ENCODE measurements around the gene BTD.
"Not testable (repeated sequence)": the region's sequence is repeated elsewhere in the genome, so short reads cannot be mapped to it uniquely, and the experiment has no call there.

BTD gene

DNA sequence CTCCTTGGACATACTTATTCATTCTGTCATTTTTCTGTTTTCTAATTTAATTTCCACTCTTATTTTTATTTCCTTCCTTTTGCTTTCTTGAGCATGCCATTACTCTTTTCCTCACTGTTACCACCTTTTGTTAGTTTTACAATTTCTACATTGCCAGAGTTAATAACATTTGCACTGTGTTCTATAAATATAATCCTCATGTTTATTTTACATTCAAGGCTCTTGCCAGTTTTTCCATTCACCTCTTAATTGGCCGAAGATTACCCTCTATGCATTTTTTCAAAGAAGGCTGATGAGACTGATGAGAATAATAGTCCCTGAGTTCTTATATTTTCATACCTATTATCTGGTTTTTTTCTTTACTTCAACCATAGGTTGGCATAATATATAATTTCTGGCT is 10.5 kb downstream of the BTD start:
- Mint-ChIP-seq H3K4me1 (ENCODE audit: low read depth in 2 of 2) (peaks cover 2 to 5% of the 10 kb centered on the region in 2 donors), H3K27ac (no peak overlapping the region), H3K9me3 (no peaks in the 10 kb centered on the region), H3K27me3 (no peaks in the 10 kb centered on the region), H3K36me3 (ENCODE audit: insufficient read depth) (peaks cover 8% of the 10 kb centered on the region), H3K4me3 (no peak overlapping the region)
- ATAC-seq (replicated peaks) (no peak), DNase-seq (no peak)

DNA sequence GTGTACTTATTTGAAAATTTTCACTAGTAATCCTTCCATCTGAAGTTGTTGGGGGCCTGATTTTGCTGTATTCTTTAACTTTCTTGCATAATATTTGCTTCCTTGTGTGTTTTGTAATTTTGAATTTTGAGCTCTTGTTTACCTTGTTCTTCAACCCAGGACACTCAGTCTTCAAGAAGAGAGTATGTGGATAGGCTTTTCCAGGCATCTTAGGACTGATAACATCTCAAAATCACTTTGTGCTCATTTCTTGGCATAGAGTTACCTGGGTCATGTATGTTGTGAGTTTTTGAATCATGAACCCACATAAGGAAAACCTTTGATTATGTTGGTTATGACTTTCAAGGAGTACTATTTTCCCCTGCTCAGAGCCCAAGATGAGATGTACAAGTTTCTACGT is 13.4 kb downstream of the BTD start:
- H3K9me3 Mint-ChIP-seq: peaks cover 3 to 9% of the 10 kb centered on the region in 2 donors
- H3K36me3 Mint-ChIP-seq (ENCODE audit: insufficient read depth): peaks cover 3% of the 10 kb centered on the region
- no peak overlapping the region for H3K4me3 Mint-ChIP-seq
- DNase-seq: no peak
- peaks cover 2 to 4% of the 10 kb centered on the region in 2 donors for H3K4me1 Mint-ChIP-seq (ENCODE audit: low read depth in 2 of 2)
- H3K27ac Mint-ChIP-seq: no peak overlapping the region
- no peak for ATAC-seq (replicated peaks)
- H3K27me3 Mint-ChIP-seq: no peaks in the 10 kb centered on the region

DNA sequence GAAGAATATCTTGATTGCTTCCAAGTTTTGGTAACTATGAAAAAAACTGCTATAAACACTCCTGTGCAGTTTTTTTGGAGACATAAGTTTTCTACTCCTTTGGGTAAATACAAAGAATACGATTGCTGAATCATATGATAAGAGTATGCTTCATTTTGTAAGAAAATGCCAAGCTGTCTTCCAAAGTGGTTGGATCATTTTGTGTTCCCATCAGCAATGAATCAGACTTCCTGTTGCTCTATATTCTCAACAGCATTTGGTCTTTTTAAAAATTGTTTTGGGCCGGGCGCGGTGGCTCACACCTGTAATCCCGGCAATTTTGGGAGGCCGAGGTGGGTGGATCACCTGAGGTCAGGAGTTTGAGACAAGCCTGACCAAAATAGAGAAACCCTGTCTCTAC is 14.5 kb downstream of the BTD start:
- ATAC-seq (replicated peaks): no peak
- Mint-ChIP-seq H3K27ac (no peak overlapping the region), H3K9me3 (peaks cover 7 to 9% of the 10 kb centered on the region in 2 donors), H3K27me3 (no peaks in the 10 kb centered on the region), H3K4me1 (ENCODE audit: low read depth in 2 of 2) (peaks cover 2 to 4% of the 10 kb centered on the region in 2 donors), H3K4me3 (no peak overlapping the region), H3K36me3 (ENCODE audit: insufficient read depth) (peaks cover 3% of the 10 kb centered on the region)
- no peak for DNase-seq

DNA sequence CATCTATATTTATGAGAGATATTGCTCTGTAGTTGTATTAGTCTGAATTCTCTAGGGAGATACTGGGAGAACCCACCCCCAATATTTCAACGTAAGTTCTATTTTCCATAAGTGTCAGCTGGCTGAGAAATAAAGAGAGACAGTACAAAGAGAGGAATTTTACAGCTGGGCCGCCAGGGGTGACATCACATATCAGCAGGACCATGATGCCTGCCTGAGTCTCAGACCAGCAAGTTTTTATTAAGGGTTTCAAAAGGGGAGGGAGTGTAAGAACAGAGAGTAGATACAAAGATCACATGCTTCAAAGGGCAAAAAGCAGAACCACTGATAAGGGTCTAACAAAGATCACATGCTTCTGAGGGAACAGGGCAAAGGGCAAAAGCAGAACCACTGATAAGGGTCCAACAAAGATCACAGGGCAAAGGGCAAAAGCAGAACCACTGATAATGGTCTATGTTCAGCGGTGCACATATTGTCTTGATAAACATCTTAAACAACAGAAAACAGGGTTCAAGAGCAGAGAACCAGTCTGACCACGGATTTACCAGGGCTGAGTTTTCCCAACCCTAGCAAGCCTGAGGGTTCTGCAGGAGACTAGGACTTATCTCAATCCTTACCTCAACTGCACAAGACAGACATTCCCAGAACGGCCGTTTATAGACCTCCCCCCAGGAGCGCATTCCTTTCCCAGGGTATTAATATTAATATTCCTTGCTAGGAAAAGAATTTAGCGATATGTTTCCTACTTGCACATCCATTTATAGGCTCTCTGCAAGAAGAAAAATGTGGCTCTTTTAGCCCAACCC is 18.3 kb downstream of the BTD start:
- H3K4me1 Mint-ChIP-seq (ENCODE audit: low read depth in 2 of 2): peaks cover 17 to 21% of the 10 kb centered on the region in 2 donors
- not testable (repeated sequence) for H3K4me3 Mint-ChIP-seq; ATAC-seq (replicated peaks); H3K36me3 Mint-ChIP-seq (ENCODE audit: insufficient read depth); H3K9me3 Mint-ChIP-seq; H3K27ac Mint-ChIP-seq; H3K27me3 Mint-ChIP-seq; DNase-seq

DNA sequence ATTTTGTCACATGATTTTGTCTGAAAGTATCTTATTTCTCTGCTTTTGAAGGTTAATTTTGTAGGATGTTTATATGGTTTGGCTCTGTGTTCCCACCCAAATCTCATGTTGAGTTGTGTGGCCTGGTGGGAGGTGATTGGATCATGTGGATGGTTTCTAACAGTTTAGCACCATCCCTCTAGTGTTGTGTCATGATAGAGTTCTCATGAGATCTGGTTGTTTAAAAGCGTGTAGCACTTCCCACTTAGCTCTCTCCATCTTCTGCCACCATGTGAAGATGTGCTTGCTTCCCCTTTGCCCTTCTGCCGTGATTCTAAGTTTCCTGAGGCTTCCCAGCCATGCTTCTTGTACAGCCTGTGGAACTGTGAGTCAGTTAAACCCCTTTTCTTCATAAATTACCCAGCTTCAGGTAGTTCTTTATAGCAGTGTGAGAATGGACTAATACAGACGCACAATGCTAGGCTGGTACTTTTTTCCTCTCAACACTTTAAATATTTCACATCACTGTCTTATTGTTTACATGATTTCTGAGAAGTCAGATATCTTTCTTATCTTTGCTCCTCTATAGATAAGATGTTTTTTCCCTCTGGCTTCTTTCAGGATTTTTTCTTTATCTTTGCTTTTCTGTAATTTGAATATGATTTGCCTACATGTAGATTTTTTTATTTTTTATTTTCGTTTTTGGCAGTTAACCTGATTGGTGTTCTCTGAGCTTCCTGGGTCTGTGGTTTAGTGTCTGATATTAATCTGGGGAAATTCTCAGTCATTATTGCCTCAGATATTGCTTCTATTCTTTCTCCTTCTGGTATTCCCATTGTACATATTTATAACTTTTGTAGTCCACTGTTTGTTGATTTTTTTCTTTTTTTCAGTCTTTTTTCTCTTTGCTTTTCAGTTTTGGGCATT is 22.2 kb downstream of the BTD start:
- Mint-ChIP-seq H3K4me3 (peak overlapping the region; percentile 80 to 85), H3K27me3 (no peaks in the 10 kb centered on the region), H3K4me1 (ENCODE audit: low read depth in 2 of 2) (peaks cover 19 to 24% of the 10 kb centered on the region in 2 donors), H3K9me3 (peaks cover 9 to 10% of the 10 kb centered on the region in 2 donors), H3K36me3 (ENCODE audit: insufficient read depth) (peaks cover 4% of the 10 kb centered on the region), H3K27ac (peak overlapping the region; percentile 92 to 96)
- peak; percentile 90 for ATAC-seq (replicated peaks)
- no peak for DNase-seq

DNA sequence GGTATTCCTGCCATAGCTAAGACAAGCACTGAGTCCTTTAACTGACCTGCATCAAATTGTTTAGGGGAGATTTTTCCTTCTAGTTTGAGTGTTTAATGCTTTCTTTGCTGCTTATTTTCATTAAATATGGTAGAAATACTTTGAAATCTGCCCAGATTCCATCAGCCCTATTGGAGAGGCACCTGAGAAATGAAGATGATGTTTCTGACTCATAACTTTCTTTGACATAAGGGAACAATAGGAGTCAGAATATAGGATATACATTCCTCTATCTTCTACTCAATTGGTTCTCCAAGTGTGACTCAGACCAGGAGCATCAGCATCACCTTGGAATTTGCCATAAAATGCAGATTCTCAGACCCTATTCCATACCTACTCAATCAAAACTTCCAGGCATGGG is 27.4 kb downstream of the BTD start:
- H3K27ac Mint-ChIP-seq: no peak overlapping the region
- H3K36me3 Mint-ChIP-seq (ENCODE audit: insufficient read depth): peaks cover 6% of the 10 kb centered on the region
- H3K27me3 Mint-ChIP-seq: no peaks in the 10 kb centered on the region
- no peak for ATAC-seq (replicated peaks)
- H3K4me3 Mint-ChIP-seq: no peak overlapping the region
- DNase-seq: no peak
- H3K9me3 Mint-ChIP-seq: no peaks in the 10 kb centered on the region
- peaks cover 19 to 29% of the 10 kb centered on the region in 2 donors for H3K4me1 Mint-ChIP-seq (ENCODE audit: low read depth in 2 of 2)

DNA sequence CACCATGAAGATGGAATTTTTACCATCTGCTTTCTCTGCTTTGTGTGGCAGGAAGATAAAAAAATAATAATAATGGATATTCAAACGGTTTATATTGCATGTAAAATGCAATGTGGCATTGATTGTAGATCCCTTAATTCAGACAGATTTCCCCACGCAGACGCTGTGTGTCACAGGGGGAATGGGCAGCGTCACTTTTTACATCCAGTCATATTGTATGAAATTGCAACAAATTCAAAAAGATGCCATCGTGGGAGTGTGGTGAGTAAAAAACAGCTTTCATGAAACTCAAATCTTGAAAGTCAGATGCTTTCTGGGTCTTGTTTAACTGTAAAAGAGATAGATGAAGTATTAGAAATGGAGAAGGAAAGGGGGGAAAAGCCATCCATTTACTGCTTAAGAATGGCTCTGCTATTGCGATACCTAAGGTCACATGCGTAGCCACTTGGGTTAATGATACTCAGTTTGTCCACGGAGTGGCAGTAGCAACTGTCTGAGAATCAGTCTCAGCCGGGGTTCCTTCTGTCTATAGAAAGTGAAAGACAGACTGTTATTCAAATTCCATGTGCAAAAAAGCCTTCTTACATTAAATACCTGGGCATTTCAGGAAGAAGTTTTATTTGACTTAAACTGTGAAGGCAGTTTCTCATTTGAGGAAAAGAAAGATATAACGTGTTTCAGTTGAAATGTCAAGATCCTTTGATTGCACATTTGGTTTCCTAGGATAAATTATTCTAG is 28.5 kb downstream of the BTD start:
- Mint-ChIP-seq H3K27ac (peak overlapping the region; percentile 27 to 63), H3K4me1 (ENCODE audit: low read depth in 2 of 2) (peaks cover 10 to 19% of the 10 kb centered on the region in 2 donors), H3K4me3 (peak overlapping the region; percentile 40 to 56), H3K36me3 (ENCODE audit: insufficient read depth) (peaks cover 6% of the 10 kb centered on the region), H3K9me3 (no peaks in the 10 kb centered on the region), H3K27me3 (no peaks in the 10 kb centered on the region)
- peak; percentile 100 for ATAC-seq (replicated peaks)
- DNase-seq: peak; percentile 65 to 69 (median 68)

DNA sequence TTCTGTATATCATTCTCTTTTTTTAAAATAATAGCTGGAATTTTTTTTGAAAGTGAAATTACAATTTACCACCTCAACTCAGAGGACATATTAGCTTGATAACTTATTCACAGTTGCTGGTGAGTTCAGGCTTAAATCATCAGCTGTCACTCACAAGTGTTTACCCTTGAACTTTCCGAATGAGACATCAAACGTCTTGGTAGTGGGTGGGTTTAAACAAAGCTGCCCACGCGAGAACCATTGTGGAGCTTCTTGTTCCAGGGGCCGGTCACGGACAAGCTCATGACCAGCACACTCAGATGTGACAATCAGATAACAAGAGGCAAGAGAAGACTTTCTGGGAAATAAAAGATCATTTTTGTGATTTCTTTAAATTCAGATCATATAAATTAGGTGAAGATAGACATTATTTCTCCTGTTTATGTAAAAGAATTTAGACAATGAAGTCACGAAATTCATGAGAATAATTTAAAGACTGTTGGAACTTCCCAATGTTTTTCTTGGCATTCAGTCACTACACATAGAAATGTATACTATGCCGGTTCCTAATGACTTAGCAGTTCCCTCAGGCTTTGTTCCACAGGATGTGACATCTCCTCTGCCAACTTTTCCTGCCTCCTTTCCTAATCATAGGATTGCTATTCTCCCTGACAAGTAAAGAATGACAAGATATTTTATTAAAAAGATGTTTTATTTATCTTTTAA is 29.3 kb downstream of the BTD start:
- Mint-ChIP-seq H3K9me3 (no peaks in the 10 kb centered on the region), H3K27ac (peak overlapping the region in 1 of 2 donors; percentile 63), H3K4me3 (peak overlapping the region; percentile 40 to 56), H3K36me3 (ENCODE audit: insufficient read depth) (peaks cover 6% of the 10 kb centered on the region), H3K27me3 (no peaks in the 10 kb centered on the region), H3K4me1 (ENCODE audit: low read depth in 2 of 2) (peaks cover 10 to 19% of the 10 kb centered on the region in 2 donors)
- ATAC-seq (replicated peaks) (peak; percentile 14), DNase-seq (no peak)

DNA sequence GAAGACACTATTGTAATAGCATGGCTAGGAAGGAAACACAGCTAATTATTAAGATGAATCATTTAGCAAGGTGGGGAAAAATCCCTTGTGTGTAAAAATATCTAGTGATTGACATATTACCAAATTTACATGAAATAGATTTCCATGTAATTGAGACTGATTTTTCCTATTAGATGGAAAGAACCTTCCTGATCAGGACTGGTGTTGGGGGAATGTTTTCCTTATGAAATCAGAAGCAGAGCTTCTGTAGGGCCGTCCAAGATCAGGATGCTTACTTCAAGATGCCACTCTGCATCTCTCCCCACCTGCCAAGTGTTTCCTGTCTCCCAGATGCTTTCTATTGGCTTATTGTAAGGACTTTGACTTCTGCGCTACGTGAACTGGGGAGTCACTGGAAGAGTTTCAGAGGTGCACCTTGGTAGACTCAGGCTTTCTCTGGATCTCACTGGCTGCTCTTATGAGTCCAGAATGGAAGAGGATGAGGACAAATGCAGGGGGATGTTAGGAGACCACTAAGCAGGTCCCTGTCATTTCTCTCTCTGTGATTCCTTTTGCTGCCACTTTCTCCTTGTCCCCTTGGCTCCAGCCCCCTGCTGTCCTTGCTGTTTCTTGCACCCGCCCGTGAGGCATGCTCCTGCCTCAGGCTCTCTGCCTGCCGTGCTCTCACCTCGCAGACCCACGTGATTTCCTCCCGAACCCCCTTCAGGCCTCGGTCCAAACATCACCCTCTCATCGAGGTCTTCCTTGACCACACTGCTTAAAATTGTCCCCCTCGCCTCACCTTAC is 30.1 kb downstream of the BTD start:
- Mint-ChIP-seq H3K4me3 (no peak overlapping the region), H3K36me3 (ENCODE audit: insufficient read depth) (peaks cover 6% of the 10 kb centered on the region), H3K4me1 (ENCODE audit: low read depth in 2 of 2) (peaks cover 15 to 25% of the 10 kb centered on the region in 2 donors), H3K9me3 (no peaks in the 10 kb centered on the region), H3K27ac (peak overlapping the region in 1 of 2 donors; percentile 47), H3K27me3 (no peaks in the 10 kb centered on the region)
- DNase-seq: no peak
- ATAC-seq (replicated peaks): no peak

DNA sequence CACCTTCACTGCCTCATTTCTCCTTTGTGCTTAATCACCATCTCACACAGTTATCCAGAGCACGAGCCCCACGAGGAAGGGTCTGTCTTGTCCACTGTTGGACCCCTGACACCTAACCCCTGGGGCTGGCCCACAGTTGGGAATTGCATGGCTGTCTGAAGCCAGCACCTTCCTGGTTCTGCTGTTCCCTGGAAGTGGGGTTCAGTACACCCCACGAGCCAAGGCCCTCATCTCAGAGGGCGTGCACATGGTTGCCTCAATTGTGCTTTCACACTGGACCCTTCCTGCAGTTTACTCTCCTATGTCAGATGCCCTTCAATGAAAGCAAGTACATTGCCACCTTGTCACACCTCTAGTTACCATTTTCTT is 30.7 kb downstream of the BTD start:
- Mint-ChIP-seq H3K36me3 (ENCODE audit: insufficient read depth) (peaks cover 6% of the 10 kb centered on the region), H3K4me1 (ENCODE audit: low read depth in 2 of 2) (peaks cover 19 to 31% of the 10 kb centered on the region in 2 donors), H3K27ac (peak overlapping the region in 1 of 2 donors; percentile 47), H3K9me3 (no peaks in the 10 kb centered on the region), H3K4me3 (no peak overlapping the region), H3K27me3 (no peaks in the 10 kb centered on the region)
- ATAC-seq (replicated peaks) (no peak), DNase-seq (no peak)

DNA sequence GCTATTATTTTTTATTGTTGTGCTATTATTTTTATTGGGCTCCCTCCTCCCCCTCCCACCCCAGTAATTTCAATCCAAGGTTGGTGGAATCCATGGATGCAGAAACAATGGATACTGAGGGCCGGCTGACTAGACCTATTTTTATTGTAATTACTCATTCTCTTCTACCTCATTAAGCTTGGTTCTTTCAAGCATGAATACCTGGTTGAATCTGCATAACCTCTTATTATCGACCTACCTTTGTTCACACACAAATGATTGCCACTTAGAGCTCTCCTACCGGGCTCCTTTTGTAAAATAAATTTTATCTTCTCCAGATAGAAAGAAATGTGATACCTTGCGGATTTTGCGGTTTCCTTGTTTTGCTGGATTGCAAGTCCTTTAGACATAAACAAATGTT is 31.6 kb downstream of the BTD start:
- Mint-ChIP-seq H3K27ac (no peak overlapping the region), H3K9me3 (no peaks in the 10 kb centered on the region), H3K4me3 (no peak overlapping the region), H3K27me3 (no peaks in the 10 kb centered on the region), H3K36me3 (ENCODE audit: insufficient read depth) (peaks cover 6% of the 10 kb centered on the region), H3K4me1 (ENCODE audit: low read depth in 2 of 2) (peaks cover 29 to 40% of the 10 kb centered on the region in 2 donors)
- ATAC-seq (replicated peaks): no peak
- DNase-seq: no peak
